HPDE6-E6E7 (cell line): ENCODE results near the gene PRDM10.
"Not testable (repeated sequence)": the region's sequence is repeated elsewhere in the genome, so short reads cannot be mapped to it uniquely, and the experiment has no call there.

Experiments used
- DNase-seq: peaks from one replicate; pipeline ENCODE4 v3.0.0; 2011; ENCODE audit warnings: missing footprints; ENCODE audit errors: extremely low spot score

The PRDM10 gene

DNA sequence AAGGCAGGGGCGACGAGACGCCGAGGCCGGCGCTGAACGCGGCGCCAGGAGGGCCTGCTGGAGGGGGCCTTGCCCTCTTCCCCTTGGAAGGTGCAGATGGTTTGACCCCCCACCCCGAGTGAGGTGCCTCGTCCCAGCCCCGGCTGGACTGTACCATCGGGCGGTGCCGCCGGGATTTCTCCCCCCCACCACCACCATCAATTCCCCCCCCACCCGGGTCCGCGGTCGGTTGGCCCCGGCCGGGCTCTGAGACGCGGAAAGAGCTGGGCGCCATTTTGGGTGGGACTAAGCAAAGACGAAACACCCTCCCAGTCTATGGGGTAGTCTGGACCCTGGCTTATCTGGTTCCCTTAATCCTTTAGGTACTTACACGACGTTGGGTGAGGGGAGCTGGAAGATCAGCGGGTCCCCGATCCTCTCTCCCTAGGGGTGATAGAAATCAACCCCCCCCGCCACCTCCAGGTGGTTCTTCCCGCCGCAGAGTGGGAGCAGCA is at the start of gene PRDM10:
Gene PRDM10, minus strand, starts transcription at position 484 of the 494 bp plus-strand sequence. CDS start 41,871 bp downstream, outside the sequence.
- peak; percentile 93 for DNase-seq

- DNase-seq, result no peak
These were observed 48.4 kb upstream of the PRDM10 start for GRCh38 chr11:130051082-130051481.

- no peak for DNase-seq
These were observed 47.6 kb upstream of the PRDM10 start for GRCh38 chr11:130050257-130050656.

DNA sequence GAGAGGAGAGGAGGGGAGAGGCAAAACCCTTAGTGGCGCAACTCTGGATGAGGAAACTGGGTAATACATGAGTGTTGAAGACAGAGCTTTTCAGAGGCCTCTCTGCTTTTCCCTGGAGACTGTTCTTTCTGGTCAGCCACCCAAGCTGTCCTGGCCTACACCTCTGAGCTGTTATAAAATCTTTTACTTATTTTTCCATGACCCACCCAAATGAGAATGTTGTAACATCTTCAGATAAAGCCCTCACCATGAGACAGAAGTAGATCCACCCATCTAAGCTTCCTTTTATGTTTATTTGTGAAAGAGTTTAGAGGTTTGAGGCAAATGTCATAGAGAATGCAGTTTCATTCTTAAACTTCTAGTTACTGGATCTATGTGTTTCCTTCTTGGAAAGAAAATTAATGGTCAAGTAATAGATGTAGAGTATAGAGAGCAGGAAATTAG is 46.7 kb upstream of the PRDM10 start:
- DNase-seq, result no peak

DNA sequence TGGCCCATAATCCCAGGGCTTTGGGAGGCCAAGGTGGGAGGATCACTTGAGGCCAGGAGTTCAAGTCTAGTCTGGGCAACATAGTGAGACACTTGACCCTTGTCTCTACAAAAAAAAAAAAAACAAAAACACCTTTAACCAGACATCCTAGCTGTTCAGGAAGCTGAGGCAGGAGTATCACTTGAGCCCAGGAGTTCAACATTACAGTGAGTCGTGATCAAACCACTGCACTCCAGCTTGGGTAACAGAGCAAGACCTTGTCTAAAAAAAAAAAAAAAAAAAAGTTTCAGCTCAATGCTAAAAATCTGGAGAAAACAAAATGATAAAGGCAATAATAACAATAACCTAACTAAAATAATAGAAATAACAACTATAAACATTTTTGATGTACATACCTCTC is 44.5 kb upstream of the PRDM10 start:
- DNase-seq, result no peak

DNA sequence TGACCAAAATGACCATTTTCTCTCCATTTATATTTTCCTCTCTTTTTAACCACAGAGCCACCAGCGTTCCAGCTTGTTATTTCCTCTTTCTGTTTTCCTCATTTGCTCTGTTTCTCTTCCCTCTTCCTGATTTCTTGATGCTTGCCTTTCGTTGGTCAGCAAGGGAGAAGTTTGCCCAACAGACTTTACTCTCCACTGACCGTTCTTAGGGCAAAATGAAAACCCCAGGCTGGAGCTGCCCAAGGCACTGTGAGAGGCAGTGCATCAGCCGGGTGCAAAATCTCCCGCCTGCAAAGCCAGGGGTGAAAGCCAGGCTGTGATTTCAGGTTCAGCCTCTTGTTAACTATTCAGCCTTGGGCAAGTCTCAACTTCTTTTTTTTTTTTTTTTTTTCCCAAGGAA is 40.9 kb upstream of the PRDM10 start:
- no peak for DNase-seq

DNA sequence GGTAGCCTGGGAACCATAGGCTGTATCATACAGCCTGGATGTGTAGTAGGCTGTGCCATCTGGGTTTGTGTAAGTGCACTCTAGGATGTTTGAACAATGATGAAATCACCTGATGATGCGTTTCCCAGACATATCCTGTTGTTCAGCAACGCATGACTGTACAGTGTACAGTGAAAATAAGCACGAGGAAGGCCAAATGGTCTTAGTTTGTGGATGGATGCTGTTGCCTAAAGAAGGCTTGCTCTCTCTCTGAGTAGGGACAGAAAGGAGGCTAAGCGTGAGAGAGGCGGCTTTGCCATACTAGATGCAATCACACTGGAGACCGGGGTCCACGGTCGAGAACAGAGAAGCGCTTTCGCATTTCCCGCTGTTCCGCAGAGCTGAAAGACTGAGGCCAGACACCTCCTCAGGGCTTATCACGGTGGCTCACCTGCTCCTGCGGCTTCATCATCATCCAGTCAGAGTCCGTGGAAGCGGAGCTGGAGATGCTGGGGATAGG is 39.5 kb upstream of the PRDM10 start:
- peak; percentile 79 for DNase-seq

DNA sequence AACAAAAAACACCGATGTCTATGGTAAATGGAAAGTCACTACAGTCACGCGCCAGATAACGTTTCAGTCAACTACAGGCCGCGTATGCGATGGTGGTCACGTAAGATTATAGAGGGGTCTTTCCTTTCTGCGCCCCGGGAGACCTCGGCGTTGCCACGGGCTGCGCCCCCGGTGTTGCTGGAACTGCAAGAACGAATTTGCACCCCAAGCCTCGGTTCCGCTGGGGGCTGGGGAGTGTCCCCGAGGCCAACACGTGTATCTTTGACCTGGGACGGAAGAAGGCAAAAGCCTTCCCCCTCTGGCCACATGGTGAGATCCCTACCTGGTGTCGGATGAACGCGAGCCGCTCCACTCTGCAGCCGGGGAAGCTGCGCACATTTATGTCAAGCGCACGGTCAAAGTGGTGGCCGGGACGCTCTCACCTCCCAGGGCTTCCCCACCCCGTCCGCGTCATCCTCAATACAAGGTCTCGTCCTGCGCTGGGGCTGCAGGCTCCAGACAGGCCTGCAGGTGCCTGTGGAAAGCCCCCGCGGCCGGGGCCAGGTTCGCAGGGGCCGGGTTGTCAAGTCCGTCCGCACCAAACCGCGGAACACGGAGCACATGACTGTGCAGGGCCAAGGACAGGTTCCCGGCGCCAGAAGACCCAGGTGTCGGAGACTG is 37.8 kb upstream of the PRDM10 start:
- no peak for DNase-seq

DNA sequence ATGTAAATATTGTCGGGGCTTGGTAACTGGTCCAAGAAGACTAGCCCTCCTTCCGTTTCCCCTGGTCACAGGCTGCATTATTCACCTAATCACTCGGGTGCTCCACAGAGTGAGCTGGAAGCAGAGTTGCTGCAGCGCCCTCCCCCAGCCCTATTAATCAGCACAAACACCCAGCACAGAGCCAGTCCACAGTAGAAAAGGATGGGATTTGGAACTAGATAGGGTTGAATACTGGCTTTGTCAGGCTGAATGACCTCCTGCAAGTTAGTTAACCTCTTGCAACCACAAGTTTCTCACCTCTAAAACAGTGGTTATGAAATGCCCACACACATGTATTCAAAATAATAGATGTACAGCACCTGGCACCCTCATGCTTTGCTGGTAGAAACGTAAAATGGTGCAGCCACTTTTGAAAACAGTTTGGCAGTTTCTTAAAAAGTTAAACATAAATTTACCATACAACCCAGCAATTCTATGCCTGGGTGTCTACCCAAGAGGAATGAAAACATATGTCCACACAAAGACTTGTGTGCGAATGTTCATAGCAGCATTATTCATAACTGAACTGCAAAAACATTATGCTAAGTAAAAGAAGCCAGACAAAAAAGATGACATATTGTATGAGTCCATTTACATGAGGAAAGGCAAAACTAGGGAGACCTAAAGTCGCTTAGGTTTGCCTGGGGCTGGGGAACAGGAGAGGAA is 35.4 kb upstream of the PRDM10 start:
- DNase-seq, result peak; percentile 58

GRCh38 chr11:130037058-130037457 is 34.4 kb upstream of the PRDM10 start:
- peak; percentile 86 for DNase-seq

DNA sequence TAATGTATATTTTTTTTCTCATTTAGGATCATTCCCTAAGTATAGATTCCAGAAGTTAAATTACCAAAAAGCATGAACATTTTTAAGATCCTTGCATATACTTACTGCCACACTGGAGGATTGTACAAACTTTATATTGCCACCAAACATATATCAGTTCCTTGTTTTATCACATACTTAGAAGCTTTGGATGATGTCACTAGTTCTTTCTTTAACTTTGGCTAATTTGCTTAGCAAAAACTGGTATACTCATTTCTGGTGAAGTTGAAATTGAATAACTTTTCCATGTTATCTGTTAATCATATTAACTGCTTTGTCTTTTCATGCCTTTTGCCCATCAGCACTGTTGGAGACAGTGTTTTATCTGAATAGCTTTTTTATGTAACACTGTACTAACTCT is 31.6 kb upstream of the PRDM10 start:
- no peak for DNase-seq

DNA sequence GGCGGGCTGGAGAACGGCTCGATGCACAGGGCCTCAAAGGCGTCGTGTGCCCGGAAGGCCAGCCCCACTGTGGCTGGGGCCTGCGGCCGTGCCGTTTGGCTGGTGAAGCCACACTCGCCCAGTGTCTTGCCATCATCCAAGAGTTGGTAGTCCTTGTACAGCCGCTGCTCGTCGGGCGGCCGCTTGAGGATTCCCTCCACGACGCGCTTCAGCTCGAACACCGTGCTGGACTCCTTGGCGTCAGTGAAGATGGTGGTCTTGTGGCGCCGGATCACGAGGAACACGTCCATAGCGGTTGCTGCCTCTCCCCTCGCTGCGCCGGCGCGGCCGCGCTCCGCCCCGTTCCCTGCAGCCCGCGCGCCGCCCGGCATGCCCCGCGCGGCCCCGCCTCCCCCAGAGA is 30.3 kb upstream of the PRDM10 start:
- no peak for DNase-seq

DNA sequence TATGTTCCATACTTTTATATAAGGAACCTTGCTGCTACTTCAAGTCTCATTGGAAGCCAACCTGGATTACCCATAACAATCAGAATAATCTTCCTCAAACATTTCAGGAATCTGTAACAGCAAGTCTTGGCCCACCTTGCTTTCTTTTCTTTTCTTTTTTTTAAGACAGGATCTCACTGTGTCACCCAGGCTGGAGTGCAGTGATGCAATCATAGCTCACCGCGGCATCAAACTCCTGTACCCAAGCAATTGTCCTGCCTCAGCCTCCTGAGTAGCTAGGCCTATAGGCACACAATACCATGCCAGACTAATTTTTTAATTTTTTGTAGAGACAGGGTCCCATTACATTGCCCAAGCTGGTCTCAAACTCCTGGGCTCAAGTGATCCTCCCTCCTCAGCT is 29.3 kb upstream of the PRDM10 start:
- no peak for DNase-seq

GRCh38 chr11:130031056-130031455 is 28.4 kb upstream of the PRDM10 start:
- no peak for DNase-seq

GRCh38 chr11:130029137-130029536 is 26.5 kb upstream of the PRDM10 start:
- no peak for DNase-seq

DNA sequence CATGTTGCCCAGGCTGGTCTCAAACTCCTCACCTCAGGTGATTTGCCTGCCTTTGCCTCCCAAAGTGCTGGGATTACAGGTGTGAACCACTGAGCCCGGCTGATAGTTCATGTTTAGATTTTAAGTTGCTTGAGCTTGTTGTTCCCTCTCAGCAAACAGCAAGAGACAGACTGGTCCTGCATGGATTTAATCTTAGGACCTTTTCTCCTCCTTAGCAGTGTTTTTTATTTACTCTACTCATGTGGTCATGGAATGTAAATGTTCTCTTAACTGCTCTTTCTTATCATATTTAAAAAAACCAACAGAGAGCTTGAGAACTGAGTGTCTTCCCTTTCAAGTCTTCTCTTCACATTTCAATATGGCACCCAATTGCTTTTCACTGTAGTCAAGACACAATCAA is 22.7 kb upstream of the PRDM10 start:
- no peak for DNase-seq

GRCh38 chr11:130024361-130024760 is 21.7 kb upstream of the PRDM10 start:
- no peak for DNase-seq

DNA sequence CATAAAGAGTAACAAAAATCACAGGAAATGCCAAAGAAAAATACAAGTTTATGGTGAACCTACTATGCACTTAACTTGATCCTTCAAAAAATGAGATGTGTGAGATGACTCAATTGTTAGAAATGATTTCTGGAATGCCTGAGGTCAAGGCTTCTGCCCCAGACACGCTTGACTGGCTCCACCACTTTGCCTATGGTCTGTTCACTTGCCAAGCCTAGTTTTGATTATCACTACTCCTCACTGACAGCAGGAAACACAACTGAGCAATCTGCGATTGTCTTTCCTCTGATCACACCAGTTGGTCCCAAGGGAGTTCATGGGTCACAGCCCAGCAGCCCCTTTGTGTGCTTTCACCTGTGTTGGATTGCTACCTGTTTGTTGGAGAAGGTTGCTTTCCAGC is 20.6 kb upstream of the PRDM10 start:
- DNase-seq, result peak; percentile 73

DNA sequence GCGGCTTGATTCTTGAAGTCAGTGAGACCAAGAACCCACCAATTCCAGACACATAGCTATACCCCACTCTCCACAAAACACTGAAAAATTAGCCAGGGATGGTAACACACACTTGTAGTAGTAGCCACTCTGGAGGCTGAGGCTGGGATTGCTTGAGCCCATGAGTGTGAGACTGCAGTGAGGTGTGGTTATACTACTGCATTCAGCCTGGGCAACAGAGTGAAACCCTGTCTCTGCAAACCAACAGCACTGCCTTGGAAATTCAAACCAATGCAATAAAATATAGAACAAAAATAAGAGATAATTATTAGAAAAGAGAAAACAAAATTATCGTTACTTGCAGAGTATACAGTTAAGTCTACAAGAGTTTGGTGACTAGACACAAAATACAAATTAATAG is 20.2 kb upstream of the PRDM10 start:
- DNase-seq, result no peak

GRCh38 chr11:130021606-130022005 is 19.0 kb upstream of the PRDM10 start:
- not testable (repeated sequence) for DNase-seq

DNA sequence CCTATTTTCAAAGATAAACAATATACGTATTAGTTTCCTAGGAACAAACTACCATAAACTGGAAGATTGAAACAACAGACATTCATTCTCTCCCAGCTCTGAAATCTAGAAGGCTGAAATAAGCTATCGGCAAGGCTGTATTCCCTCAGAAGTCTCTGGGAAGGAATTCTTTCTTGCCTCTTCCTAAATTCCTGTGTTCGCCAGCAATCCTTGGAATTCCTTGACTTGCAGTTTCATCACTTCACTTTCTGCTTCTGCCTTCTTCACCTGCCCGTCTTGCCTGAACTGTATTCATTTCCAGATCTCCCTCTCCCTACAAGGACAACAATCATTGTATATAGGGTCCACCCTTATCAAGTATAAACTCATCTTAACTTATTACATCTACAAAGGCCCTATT is 17.7 kb upstream of the PRDM10 start:
- no peak for DNase-seq

DNA sequence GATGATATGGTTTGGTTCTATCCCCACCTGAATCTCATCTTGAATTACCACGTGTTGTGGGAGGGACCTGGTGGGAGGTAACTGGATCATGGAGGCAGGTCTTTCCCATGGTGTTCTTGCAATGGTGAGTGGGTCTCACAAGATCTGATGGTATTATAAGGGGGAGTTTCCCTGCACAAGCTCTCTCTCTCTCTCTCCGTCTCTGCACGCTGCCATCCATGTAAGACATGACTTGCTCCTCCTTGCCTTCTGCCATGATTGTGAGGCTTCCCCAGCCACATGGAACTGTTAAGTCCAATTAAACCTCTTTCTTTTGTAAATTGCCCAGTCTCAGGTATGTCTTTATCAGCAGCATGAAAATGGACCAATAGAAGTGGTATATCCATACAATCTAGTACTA is 13.2 kb upstream of the PRDM10 start:
- DNase-seq, result not testable (repeated sequence)

- DNase-seq, result no peak
These were observed 5.7 kb upstream of the PRDM10 start for GRCh38 chr11:130008326-130008725.
